ENCODE measurements around the gene WDFY1. TPM values are rescaled to one million over a fixed set of nuclear protein-coding genes. Genes with fewer than 3 reads are reported as not detected.

WDFY1 gene
- total and polyA plus RNA-seq, 2 experiments from 2014 or later = 54.5 to 127 TPM

- no peak for TF ChIP-seq NANOG (IDR thresholded peaks at IDR 0.05; ENCODE audit: borderline replicate concordance)
- no peak for TF ChIP-seq ZNF331 (CRISPR knock-in tag; IDR thresholded peaks at IDR 0.05; ENCODE audit: low read depth)
- no peak for TF ChIP-seq EZH2phosphoT487 (IDR thresholded peaks at IDR 0.05; ENCODE audit: unreplicated experiment)
- no peak for TF ChIP-seq EZH2 (IDR thresholded peaks at IDR 0.05; ENCODE audit: low read depth, unreplicated experiment)
These were observed 35.2 kb upstream of the WDFY1 start (continued) for GRCh38 chr2:223980397-223980735.

GRCh38 chr2:223979730-223980396 lies 34.7 kb upstream of the WDFY1 start:
- Mint-ChIP-seq H3K36me3 (ENCODE audit: low read depth) (peaks cover 9% of the 10 kb centered on the region; the same call in 2 of the 3 replicates), H3K9me3 (no peaks in the 10 kb centered on the region), H3K27me3 (ENCODE audit: insufficient read depth, low read depth, poor library complexity) (no peaks in the 10 kb centered on the region), H3K27ac (no peak overlapping the region), H3K4me3 (no peak overlapping the region), H3K4me1 (no peaks in the 10 kb centered on the region)
- no peaks in the 10 kb centered on the region for H3F3A ChIP-seq (replicated peaks; ENCODE audit: low read depth)
- no peaks in the 10 kb centered on the region for H3K79me2 ChIP-seq (replicated peaks; ENCODE audit: insufficient read depth)
- H3K4me1 ChIP-seq (ENCODE audit: insufficient read depth) = no peaks in the 10 kb centered on the region
- H3K27ac ChIP-seq (ENCODE audit: low read depth) = no peak overlapping the region
- H3K27me3 ChIP-seq (ENCODE audit: insufficient read depth) = no peaks in the 10 kb centered on the region
- H3K36me3 ChIP-seq (ENCODE audit: insufficient read depth) = peaks cover 11% of the 10 kb centered on the region
- no peak overlapping the region for H3K4me3 ChIP-seq
- no peak overlapping the region for H3K4me2 ChIP-seq
- ATAC-seq (no peak), DNase-seq (ENCODE audit: low spot score) (no peak)
- H2AFZ ChIP-seq = no peak overlapping the region
- TF ChIP-seq ZNF462 (CRISPR knock-in tag; IDR thresholded peaks at IDR 0.05) = no peak
- no peak for TF ChIP-seq JUNB (IDR thresholded peaks at IDR 0.05; ENCODE audit: unreplicated experiment)
- no peak for TF ChIP-seq CREB1 (CRISPR knock-in tag; IDR thresholded peaks at IDR 0.05; ENCODE audit: low read depth)
- TF ChIP-seq NANOG (IDR thresholded peaks at IDR 0.05; ENCODE audit: borderline replicate concordance) = no peak
- TF ChIP-seq ZNF114 (CRISPR knock-in tag; IDR thresholded peaks at IDR 0.05) = no peak
- TF ChIP-seq STAT1 (IDR thresholded peaks at IDR 0.05; ENCODE audit: unreplicated experiment) = no peak
- no peak for TF ChIP-seq ETS1 (IDR thresholded peaks at IDR 0.05)
- TF ChIP-seq POLR2AphosphoS5 (IDR thresholded peaks at IDR 0.05; ENCODE audit: low read depth) = no peak
- TF ChIP-seq EZH2 (IDR thresholded peaks at IDR 0.05; ENCODE audit: low read depth, unreplicated experiment) = no peak
- TF ChIP-seq ZNF331 (CRISPR knock-in tag; IDR thresholded peaks at IDR 0.05; ENCODE audit: low read depth) = no peak
- H3K9me2 ChIP-seq (ENCODE audit: insufficient read depth) = no peaks in the 10 kb centered on the region
- no peaks in the 10 kb centered on the region for H4K20me1 ChIP-seq (replicated peaks; ENCODE audit: insufficient read depth)

All from GM23338 (cell line).